Hepatocyte (in vitro differentiated cells): ENCODE results near the gene FXYD5. TPM values are rescaled to one million over a fixed set of nuclear protein-coding genes. Genes with fewer than 3 reads are reported as not detected.

Source experiments
- DNase-seq: peaks from one replicate; pipeline ENCODE4 v3.0.0-alpha.2; 2016; ENCODE audit warnings: low spot score
- H2AFZ ChIP-seq: fragments of 200-600 bp; sonication (generic); 2 replicates; pipeline ENCODE4 v1.6.0; 2016; ENCODE audit warnings: antibody characterized with exemption, mild to moderate bottlenecking
- H3K27ac ChIP-seq: fragments of 200-600 bp; sonication (generic); 2 replicates; pipeline ENCODE4 v1.5.1; 2016; ENCODE audit warnings: mild to moderate bottlenecking
- H3K27me3 ChIP-seq: fragments of 200-600 bp; sonication (generic); 2 replicates; pipeline ENCODE4 v1.6.1; 2016
- H3K36me3 ChIP-seq: fragments of 200-600 bp; sonication (generic); replicated peaks from 2 replicates; pipeline ENCODE4 v1.5.1; 2016; ENCODE audit warnings: low read depth; ENCODE audit not compliant: insufficient read depth
- H3K4me1 ChIP-seq: fragments of 200-600 bp; sonication (generic); 2 replicates; pipeline ENCODE4 v1.5.1; 2016; ENCODE audit warnings: mild to moderate bottlenecking, moderate library complexity; ENCODE audit not compliant: insufficient read depth
- H3K4me2 ChIP-seq: fragments of 200-600 bp; sonication (generic); 2 replicates; pipeline ENCODE4 v1.6.0; 2016
- H3K4me3 ChIP-seq: fragments of 200-600 bp; sonication (generic); 2 replicates; pipeline ENCODE4 v1.5.1; 2016; ENCODE audit warnings: mild to moderate bottlenecking
- H3K79me2 ChIP-seq: fragments of 200-600 bp; sonication (generic); 2 replicates; pipeline ENCODE4 v1.6.0; 2017; ENCODE audit warnings: mild to moderate bottlenecking
- H3K9me2 ChIP-seq: fragments of 200-600 bp; sonication (generic); replicated peaks from 2 replicates; pipeline ENCODE4 v1.6.0; 2017; ENCODE audit warnings: mild to moderate bottlenecking; ENCODE audit not compliant: insufficient read depth
- H3K9me3 ChIP-seq: fragments of 200-600 bp; sonication (generic); 2 replicates; pipeline ENCODE4 v1.5.1; 2016; ENCODE audit warnings: low read depth, mild to moderate bottlenecking
- H4K20me1 ChIP-seq: fragments of 200-600 bp; sonication (generic); 2 replicates; pipeline ENCODE4 v1.6.0; 2016; ENCODE audit warnings: mild to moderate bottlenecking; ENCODE audit not compliant: insufficient read depth, poor library complexity, severe bottlenecking
- CTCF ChIP-seq: fragments of 200-600 bp; sonication (generic); IDR thresholded peaks from 2 replicates; pipeline ENCODE4 v1.5.1; 2016; ENCODE audit warnings: antibody characterized with exemption, mild to moderate bottlenecking; ENCODE audit not compliant: poor library complexity
- EZH2 ChIP-seq: fragments of 200-600 bp; sonication (generic); IDR thresholded peaks from 2 replicates; pipeline ENCODE4 v1.6.1; 2016; ENCODE audit warnings: antibody characterized with exemption, mild to moderate bottlenecking, borderline replicate concordance
- EZH2phosphoT487 ChIP-seq: fragments of 200-600 bp; sonication (generic); IDR thresholded peaks from one replicate; pipeline ENCODE4 v1.6.1; 2018; ENCODE audit warnings: antibody characterized with exemption, mild to moderate bottlenecking, low read depth, moderate library complexity; ENCODE audit not compliant: unreplicated experiment, severe bottlenecking
- WGBS: methylation state at CpG from one replicate; pipeline ENCODE4 v1.1.6; 2016; ENCODE audit warnings: low lambda C conversion rate; ENCODE audit errors: missing lambda C conversion rate; 5-methylcytosine and 5-hydroxymethylcytosine counted together
- polyA plus RNA-seq: library from polyadenylated mRNA; unstranded; fragments of >200 nt; fragmentation: Nextera tagmentation; extraction: Ambion mirVana; gene quantifications from 2 replicates; pipeline ENCODE4 v1.2.1, GENCODE V29; 2016
- total RNA-seq: library from RNA; depleted of rRNA; stranded (reverse); fragments of >200 nt; gene quantifications from 2 replicates; pipeline ENCODE4 v1.2.3, GENCODE V29; 2014

FXYD5 gene
- total and polyA plus RNA-seq, 2 experiments from 2014 or later: 36.4 to 81.1 TPM

GRCh38 chr19:35170359-35171061, 16.0 kb downstream of the FXYD5 start:
- WGBS: 80% methylated on average over 7 of the region's 7 CpGs
- Histone ChIP-seq H3K27me3 (no peaks in the 10 kb centered on the region), H3K4me1 (no peaks in the 10 kb centered on the region), H3K9me2 (no peaks in the 10 kb centered on the region), H3K36me3 (no peaks in the 10 kb centered on the region), H4K20me1 (no peaks in the 10 kb centered on the region), H3K27ac (no peak overlapping the region), H3K9me3 (no peaks in the 10 kb centered on the region), H3K4me2 (no peak overlapping the region), H3K79me2 (no peaks in the 10 kb centered on the region), H2AFZ (no peak overlapping the region), H3K4me3 (no peak overlapping the region)
- no peak for DNase-seq
- TF ChIP-seq EZH2phosphoT487 (no peak), EZH2 (no peak), CTCF (no peak)

GRCh38 chr19:35171730-35172129, 17.2 kb downstream of the FXYD5 start:
- no peak for DNase-seq
- TF ChIP-seq CTCF (no peak), EZH2phosphoT487 (no peak), EZH2 (no peak)
- no peak overlapping the region for H3K4me3 ChIP-seq
- H2AFZ ChIP-seq: no peak overlapping the region
- H3K27ac ChIP-seq: no peak overlapping the region
- H4K20me1 ChIP-seq: no peaks in the 10 kb centered on the region
- no peaks in the 10 kb centered on the region for H3K9me3 ChIP-seq
- no peaks in the 10 kb centered on the region for H3K9me2 ChIP-seq
- no peaks in the 10 kb centered on the region for H3K27me3 ChIP-seq
- no peaks in the 10 kb centered on the region for H3K79me2 ChIP-seq
- H3K4me2 ChIP-seq: no peak overlapping the region
- H3K36me3 ChIP-seq: no peaks in the 10 kb centered on the region
- 77% methylated on average over 3 of the region's 3 CpGs for WGBS
- H3K4me1 ChIP-seq: no peaks in the 10 kb centered on the region

GRCh38 chr19:35174226-35174625, 19.7 kb downstream of the FXYD5 start:
- H3K27ac ChIP-seq: no peak overlapping the region

More at GRCh38 chr19:35174226-35174625, 19.7 kb downstream of the FXYD5 start:
- Histone ChIP-seq H3K9me3 (no peaks in the 10 kb centered on the region), H3K36me3 (no peaks in the 10 kb centered on the region), H3K79me2 (no peaks in the 10 kb centered on the region), H4K20me1 (no peaks in the 10 kb centered on the region), H3K4me1 (no peaks in the 10 kb centered on the region), H3K4me3 (no peak overlapping the region), H2AFZ (no peak overlapping the region), H3K27me3 (no peaks in the 10 kb centered on the region), H3K9me2 (no peaks in the 10 kb centered on the region), H3K4me2 (no peak overlapping the region)
- 94% methylated on average over 5 of the region's 6 CpGs for WGBS
- no peak for DNase-seq
- TF ChIP-seq CTCF (no peak), EZH2phosphoT487 (no peak), EZH2 (no peak)
